NOMO-1 treated with dmso at 0.1 percent for 144 hours (cell line): ENCODE measurements around the gene NPLOC4.
"Not testable (repeated sequence)": the region's sequence is repeated elsewhere in the genome, so short reads cannot be mapped to it uniquely, and the experiment has no call there.

Source experiments
- DNase-seq: peaks from one replicate; lab custom pipeline; 2025; ENCODE audit not compliant: unreplicated experiment; lab: John Stamatoyannopoulos, UW

Gene NPLOC4

GRCh38 chr17:81535480-81536298 is 101.2 kb downstream of the NPLOC4 start:
- no peak for DNase-seq

- DNase-seq, result no peak
Observed at GRCh38 chr17:81535007-81535328, 101.9 kb downstream of the NPLOC4 start.

DNA sequence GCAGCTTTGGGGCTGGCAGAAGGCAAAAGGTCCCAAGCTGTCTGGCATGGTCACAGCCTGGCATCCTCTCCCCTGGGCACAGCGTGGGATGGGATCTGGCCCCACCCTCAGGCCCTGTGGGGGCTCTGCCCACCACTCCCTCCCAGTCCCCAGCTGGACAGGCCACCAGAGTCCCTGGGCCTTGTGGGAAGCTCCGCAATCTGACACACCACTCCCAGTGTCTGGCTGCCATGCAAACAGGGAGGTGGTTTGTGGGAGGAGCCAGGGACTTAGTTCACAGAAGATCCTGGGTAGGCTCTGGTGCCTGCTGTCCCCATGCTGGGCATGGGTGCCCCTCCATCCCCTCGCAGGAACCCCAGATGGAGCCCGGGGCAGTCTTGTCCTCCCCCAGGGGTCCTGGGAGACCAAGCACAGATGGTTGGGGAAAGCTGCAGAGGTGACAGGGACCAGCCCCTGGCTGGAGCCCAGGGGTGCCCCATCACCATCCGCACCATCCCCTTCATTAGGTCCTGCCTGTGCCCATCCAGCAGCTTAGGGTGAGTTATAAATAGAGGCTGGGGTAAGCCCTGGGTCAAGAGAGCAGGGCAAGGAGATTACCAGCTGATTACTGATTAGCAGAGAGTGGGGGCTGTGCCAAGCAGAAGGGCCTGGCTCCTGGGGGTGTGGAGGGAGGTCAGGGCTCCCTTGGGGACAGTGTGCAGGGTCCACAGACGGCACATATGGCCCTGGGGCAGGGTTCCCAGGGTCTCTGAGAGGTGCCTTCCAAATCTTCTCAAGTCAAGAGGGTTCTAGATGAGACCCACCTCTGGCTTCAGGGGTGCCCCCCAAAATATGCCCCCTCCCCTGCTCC is 102.5 kb downstream of the NPLOC4 start:
- no peak for DNase-seq

DNA sequence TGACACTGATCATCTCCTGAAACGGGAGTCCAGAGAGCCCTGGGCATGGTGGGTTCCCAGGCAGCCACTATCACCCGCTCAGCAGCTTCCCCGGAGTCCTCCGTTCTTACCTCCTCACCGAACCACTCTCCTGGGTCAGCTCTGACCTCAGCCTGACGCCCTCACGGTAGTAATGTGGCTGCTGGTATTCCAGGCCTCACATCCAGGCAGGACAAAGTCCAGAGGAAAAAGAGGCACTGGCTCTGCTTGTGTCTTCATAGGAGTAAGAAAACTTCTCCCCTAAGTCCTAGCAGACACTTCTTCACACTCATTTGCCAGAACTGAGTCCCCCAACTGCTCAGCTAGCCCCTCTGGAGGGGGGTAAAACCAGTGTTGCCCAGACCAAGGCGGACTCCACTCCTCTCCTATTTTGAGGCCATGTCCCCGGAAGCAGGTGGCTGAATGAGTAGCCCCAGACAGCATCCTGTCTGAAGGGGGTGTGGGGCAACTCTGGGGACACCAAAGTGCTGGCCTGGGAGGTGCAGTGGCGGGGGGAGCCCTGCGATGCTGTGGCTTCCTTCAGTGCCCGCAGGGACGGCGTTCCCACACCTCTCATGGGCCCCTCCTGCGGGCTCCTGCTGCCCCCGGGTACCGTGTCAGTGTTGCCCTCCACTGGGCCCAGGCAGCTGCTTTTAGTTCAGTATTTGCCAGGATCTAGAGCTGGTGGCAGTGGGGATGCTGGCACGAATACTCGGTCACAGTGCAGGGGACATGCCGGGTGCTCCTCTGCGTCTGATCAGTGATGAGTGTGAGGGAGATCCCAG is 103.4 kb downstream of the NPLOC4 start:
- no peak for DNase-seq

- DNase-seq, result no peak
Observed at GRCh38 chr17:81532490-81533287, 104.2 kb downstream of the NPLOC4 start.

DNA sequence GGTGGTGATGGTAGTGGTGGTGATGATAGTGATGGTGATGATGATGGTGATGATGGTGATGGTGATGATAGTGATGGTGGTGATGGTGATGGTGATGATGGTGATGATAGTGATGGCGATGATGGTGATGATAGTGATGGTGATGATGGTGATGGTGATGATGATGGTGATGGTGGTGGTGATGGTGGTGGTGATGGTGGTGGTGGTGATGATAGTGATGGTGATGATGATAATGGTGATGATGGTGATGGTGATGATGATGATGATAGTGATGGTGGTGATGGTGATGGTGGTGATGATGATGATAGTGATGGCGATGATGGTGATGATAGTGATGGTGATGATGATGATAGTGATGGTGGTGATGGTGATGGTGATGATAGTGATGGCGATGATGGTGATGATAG is 104.9 kb downstream of the NPLOC4 start:
- DNase-seq, result not testable (repeated sequence)

GRCh38 chr17:81531013-81531412 is 105.9 kb downstream of the NPLOC4 start:
- DNase-seq, result not testable (repeated sequence)

DNA sequence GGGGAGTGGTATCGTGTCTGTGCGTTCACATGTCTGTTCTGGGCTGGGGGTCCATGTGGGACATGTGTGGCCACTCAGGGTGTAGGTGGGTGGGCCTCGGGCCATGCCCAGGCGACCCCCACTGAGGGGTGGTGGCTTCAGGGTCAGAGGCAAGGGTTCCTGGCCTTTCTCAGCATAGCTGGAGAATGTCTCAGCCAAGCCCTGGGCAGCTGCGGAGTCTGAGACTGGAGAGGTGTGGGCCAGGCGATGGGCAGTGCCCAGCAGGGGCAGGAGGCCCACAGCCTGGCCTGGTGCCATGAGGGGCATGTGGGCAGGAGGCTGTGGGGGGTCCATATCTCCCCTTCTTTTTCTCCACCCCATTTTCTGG is 107.5 kb downstream of the NPLOC4 start:
- no peak for DNase-seq

- no peak for DNase-seq
Observed at GRCh38 chr17:81528651-81529436, 108.1 kb downstream of the NPLOC4 start.

DNA sequence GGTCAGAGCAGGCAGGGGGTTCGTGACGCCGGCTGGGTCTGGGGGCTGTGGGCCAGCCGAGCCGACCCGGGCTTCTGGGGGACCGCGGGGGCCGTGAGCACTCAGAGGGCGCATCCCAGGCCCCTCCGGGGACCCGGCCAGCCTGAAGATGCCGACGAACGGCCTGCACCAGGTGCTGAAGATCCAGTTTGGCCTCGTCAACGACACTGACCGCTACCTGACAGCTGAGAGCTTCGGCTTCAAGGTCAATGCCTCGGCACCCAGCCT is 108.6 kb downstream of the NPLOC4 start:
- DNase-seq, result no peak

GRCh38 chr17:81527591-81528383 is 109.1 kb downstream of the NPLOC4 start, which contains the start of gene FSCN2:
TSS of gene FSCN2 (plus strand) at chr17:81528377. CDS start at chr17:81528532, 155 bp downstream.
- DNase-seq, result no peak

GRCh38 chr17:81526662-81527571 is 110.0 kb downstream of the NPLOC4 start:
- no peak for DNase-seq

GRCh38 chr17:81524865-81525159 is 112.1 kb downstream of the NPLOC4 start:
- no peak for DNase-seq

- DNase-seq, result no peak
Observed at GRCh38 chr17:81524039-81524864, 112.7 kb downstream of the NPLOC4 start.

GRCh38 chr17:81523402-81524038 is 113.4 kb downstream of the NPLOC4 start:
- no peak for DNase-seq

DNA sequence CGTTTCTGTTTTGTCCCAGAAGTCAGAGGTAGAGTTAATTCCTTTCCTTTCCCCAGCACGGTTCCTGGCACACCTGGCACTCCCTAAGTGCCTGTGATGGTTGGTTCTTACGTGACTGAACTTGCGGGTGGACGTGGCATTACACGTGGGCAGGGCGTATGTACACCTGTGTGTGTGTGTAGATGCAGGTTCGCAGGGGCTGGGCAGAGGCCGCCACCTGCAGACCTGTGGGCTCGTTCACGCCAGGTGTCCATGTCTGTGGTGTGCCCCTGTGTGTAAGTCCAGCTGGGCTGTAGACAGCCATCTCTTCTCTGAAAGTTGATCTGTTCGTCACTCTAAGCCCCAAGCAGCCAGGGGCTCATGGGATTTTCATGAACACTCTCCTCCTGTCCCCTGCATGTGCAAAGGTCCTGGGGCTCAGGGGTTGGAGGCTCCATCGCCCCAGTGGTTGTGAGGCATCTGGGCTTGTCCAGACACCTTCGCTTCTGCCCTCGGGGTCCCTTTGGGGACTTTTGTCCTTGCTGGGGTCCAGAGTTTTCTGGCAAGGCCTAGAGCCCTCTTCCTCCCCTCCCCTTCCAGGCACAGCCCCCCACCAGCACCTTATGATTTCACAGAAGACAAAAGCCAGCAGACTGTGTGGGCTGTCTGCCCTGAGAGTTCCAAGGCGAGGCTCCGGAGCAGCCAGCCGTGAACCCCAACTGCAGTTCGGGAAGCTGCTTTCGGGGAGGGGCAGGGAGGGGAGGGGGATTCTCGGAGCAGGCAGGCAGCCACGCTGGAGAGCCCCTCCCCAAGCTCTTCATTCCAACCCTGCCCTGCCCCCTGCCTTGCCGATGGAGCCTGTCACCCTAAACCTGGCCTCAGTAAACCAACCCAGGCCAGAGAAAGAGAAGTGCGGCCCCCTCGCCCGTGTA is 114.2 kb downstream of the NPLOC4 start:
- no peak for DNase-seq
